ENCODE data around the gene SWAP70.

Gene SWAP70

GRCh38 chr11:9745411-9746211 is 81.7 kb downstream of the SWAP70 start:
- TF ChIP-seq CEBPB (IDR thresholded peaks at IDR 0.05) (no peak), USF1 (IDR thresholded peaks at IDR 0.05) (no peak), MAX (IDR thresholded peaks at IDR 0.05) (no peak)

- TF ChIP-seq EP300 (IDR thresholded peaks at IDR 0.05; ENCODE audit: borderline replicate concordance) (no peak), ZBTB7A (IDR thresholded peaks at IDR 0.05; ENCODE audit: low read depth) (no peak), NFIC (IDR thresholded peaks at IDR 0.05) (no peak), MAX (IDR thresholded peaks at IDR 0.05) (no peak), TCF12 (IDR thresholded peaks at IDR 0.05; ENCODE audit: low read depth) (no peak), RAD21 (IDR thresholded peaks at IDR 0.05; ENCODE audit: low read depth) (no peak), CEBPB (IDR thresholded peaks at IDR 0.05) (no peak), TAF1 (IDR thresholded peaks at IDR 0.05; ENCODE audit: low read depth) (no peak)
Measured at GRCh38 chr11:9747229-9747628, 83.4 kb downstream of the SWAP70 start.

GRCh38 chr11:9747828-9748227 is 84.0 kb downstream of the SWAP70 start:
- TF ChIP-seq USF1 (IDR thresholded peaks at IDR 0.05), result no peak
- no peak for TF ChIP-seq EP300 (IDR thresholded peaks at IDR 0.05; ENCODE audit: borderline replicate concordance)
- no peak for TF ChIP-seq YY1 (IDR thresholded peaks at IDR 0.05; ENCODE audit: low read depth)
- TF ChIP-seq RAD21 (IDR thresholded peaks at IDR 0.05; ENCODE audit: low read depth), result no peak
- no peak for TF ChIP-seq FOXM1 (IDR thresholded peaks at IDR 0.05; ENCODE audit: borderline replicate concordance, low read depth)
- TF ChIP-seq TCF12 (IDR thresholded peaks at IDR 0.05; ENCODE audit: low read depth), result no peak
- TF ChIP-seq EGR1 (IDR thresholded peaks at IDR 0.05), result no peak
- no peak for TF ChIP-seq TAF1 (IDR thresholded peaks at IDR 0.05; ENCODE audit: low read depth)
- no peak for TF ChIP-seq NFIC (IDR thresholded peaks at IDR 0.05)
- no peak for TF ChIP-seq ZBTB7A (IDR thresholded peaks at IDR 0.05; ENCODE audit: low read depth)
- TF ChIP-seq MAX (IDR thresholded peaks at IDR 0.05), result no peak
- no peak for TF ChIP-seq REST (IDR thresholded peaks at IDR 0.05; ENCODE audit: low read depth)
- TF ChIP-seq CEBPB (IDR thresholded peaks at IDR 0.05), result no peak
- TF ChIP-seq CREB1 (IDR thresholded peaks at IDR 0.05; ENCODE audit: low read depth), result no peak
- no peak for TF ChIP-seq TEAD4 (IDR thresholded peaks at IDR 0.05)

GRCh38 chr11:9748361-9748970 is 84.6 kb downstream of the SWAP70 start:
- TF ChIP-seq RAD21 (IDR thresholded peaks at IDR 0.05; ENCODE audit: low read depth) (peak; percentile 89), TEAD4 (IDR thresholded peaks at IDR 0.05) (no peak)

- TF ChIP-seq REST (IDR thresholded peaks at IDR 0.05; ENCODE audit: low read depth), result no peak
- TF ChIP-seq TAF1 (IDR thresholded peaks at IDR 0.05; ENCODE audit: low read depth), result no peak
- no peak for TF ChIP-seq MAX (IDR thresholded peaks at IDR 0.05)
- TF ChIP-seq CEBPB (IDR thresholded peaks at IDR 0.05), result no peak
- no peak for TF ChIP-seq YY1 (IDR thresholded peaks at IDR 0.05; ENCODE audit: low read depth)
- TF ChIP-seq FOXM1 (IDR thresholded peaks at IDR 0.05; ENCODE audit: borderline replicate concordance, low read depth), result no peak
- no peak for TF ChIP-seq CREB1 (IDR thresholded peaks at IDR 0.05; ENCODE audit: low read depth)
Measured at GRCh38 chr11:9750551-9750950, 86.7 kb downstream of the SWAP70 start.

- TF ChIP-seq MAX (IDR thresholded peaks at IDR 0.05), result no peak
- no peak for TF ChIP-seq CREB1 (IDR thresholded peaks at IDR 0.05; ENCODE audit: low read depth)
- TF ChIP-seq TAF1 (IDR thresholded peaks at IDR 0.05; ENCODE audit: low read depth), result no peak
- no peak for TF ChIP-seq CEBPB (IDR thresholded peaks at IDR 0.05)
- no peak for TF ChIP-seq FOXM1 (IDR thresholded peaks at IDR 0.05; ENCODE audit: borderline replicate concordance, low read depth)
- TF ChIP-seq EGR1 (IDR thresholded peaks at IDR 0.05), result no peak
- TF ChIP-seq TEAD4 (IDR thresholded peaks at IDR 0.05), result no peak
- no peak for TF ChIP-seq REST (IDR thresholded peaks at IDR 0.05; ENCODE audit: low read depth)
- no peak for TF ChIP-seq ZBTB7A (IDR thresholded peaks at IDR 0.05; ENCODE audit: low read depth)
- no peak for TF ChIP-seq RAD21 (IDR thresholded peaks at IDR 0.05; ENCODE audit: low read depth)
Measured at GRCh38 chr11:9752091-9752490, 88.2 kb downstream of the SWAP70 start.

Data from Ishikawa (cell line).